ENCODE data around the gene KIRREL3.

GRCh38 chr11:126392633-126393013, 607.9 kb downstream of the KIRREL3 start:
- TF ChIP-seq CTCF (conservative IDR thresholded peaks at IDR 0.05): no peak
- no peak for TF ChIP-seq ZFX (IDR thresholded peaks at IDR 0.05)
